HEK293 (cell line): Measurements from ENCODE around the gene XRCC6.

Experiments used
- CTCF ChIA-PET: fragments of 350-600 bp; formaldehyde crosslinking; extraction: SDS; loops from one replicate; lab custom pipeline; 2021; ENCODE audit warnings: antibody characterized with exemption; lab: Yijun Ruan, JAX
- POLR2A ChIA-PET: fragments of 300-600 bp; formaldehyde crosslinking; extraction: SDS; loops from one replicate; lab custom pipeline; 2020; ENCODE audit warnings: antibody characterized with exemption, inconsistent platforms; lab: Yijun Ruan, JAX
- H3K27ac ChIP-seq: fragments of 200-500 bp; sonication (Bioruptor generic); 2 replicates; pipeline ENCODE4 v1.5.1; 2014; ENCODE audit warnings: low read depth, low read length, control low read depth, inconsistent platforms; ENCODE audit errors: extremely low read depth
- H3K36me3 ChIP-seq, 2 experiments: fragments of 200-500 bp in 1 of 2; sonication (Bioruptor generic) in 1 of 2; 1 replicate in 1 of 2; 2 replicates in 1 of 2; pipeline ENCODE4 v1.5.1; 2014 to 2017; ENCODE audit warnings: inconsistent platforms in 2 of 2, low read length in 2 of 2; ENCODE audit not compliant: control insufficient read depth in 2 of 2, insufficient read depth in 1 of 2
- H3K4me1 ChIP-seq: fragments of 200-500 bp; sonication (Bioruptor generic); 2 replicates; pipeline ENCODE4 v1.5.1; 2014; ENCODE audit warnings: mild to moderate bottlenecking, low read length, inconsistent platforms; ENCODE audit not compliant: control insufficient read depth, insufficient read depth
- H3K4me3 ChIP-seq: 2 replicates; pipeline ENCODE4 v1.5.1; 2011; ENCODE audit warnings: low read depth, mild to moderate bottlenecking, control low read depth, low read length, moderate library complexity
- H3K9me3 ChIP-seq: fragments of 200-500 bp; sonication (Bioruptor generic); 2 replicates; pipeline ENCODE4 v1.5.1; 2014; ENCODE audit warnings: low read depth, low read length, inconsistent platforms; ENCODE audit not compliant: control insufficient read depth, insufficient read depth
- EGR2 ChIP-seq: fragments of 450-650 bp; formaldehyde crosslinking; IDR thresholded peaks from 2 replicates; pipeline ENCODE4 v1.5.1; 2016; ENCODE audit warnings: low read depth, missing biosample characterization, missing genetic modification characterization
- HOXA7 ChIP-seq: sonication (generic); formaldehyde crosslinking; IDR thresholded peaks from 2 replicates; pipeline ENCODE4 v1.8.1; 2022; ENCODE audit warnings: missing genetic modification reagents, borderline replicate concordance
- MEIS1 ChIP-seq: sonication (generic); formaldehyde crosslinking; IDR thresholded peaks from 2 replicates; pipeline ENCODE4 v1.8.1; 2022; ENCODE audit warnings: missing genetic modification reagents, mild to moderate bottlenecking, borderline replicate concordance
- MZF1 ChIP-seq: fragments of 450-650 bp; formaldehyde crosslinking; IDR thresholded peaks from 2 replicates; pipeline ENCODE4 v1.5.1; 2017; ENCODE audit warnings: missing biosample characterization, missing genetic modification characterization, borderline replicate concordance
- TCF7L2 ChIP-seq: IDR thresholded peaks from 2 replicates; pipeline ENCODE4 v1.6.1; 2011; ENCODE audit warnings: low read depth, mild to moderate bottlenecking, inconsistent platforms, low read length, moderate library complexity, borderline replicate concordance
- ZNF169 ChIP-seq: fragments of 450-650 bp; formaldehyde crosslinking; IDR thresholded peaks from 2 replicates; pipeline ENCODE4 v1.5.1; 2016; ENCODE audit warnings: missing biosample characterization, missing genetic modification characterization
- ZNF2 ChIP-seq: fragments of 450-650 bp; formaldehyde crosslinking; IDR thresholded peaks from 2 replicates; pipeline ENCODE4 v1.5.1; 2016; ENCODE audit warnings: missing biosample characterization, missing genetic modification characterization
- ZNF221 ChIP-seq: fragments of 450-650 bp; formaldehyde crosslinking; IDR thresholded peaks from 2 replicates; pipeline ENCODE4 v1.5.1; 2017; ENCODE audit warnings: missing biosample characterization, missing genetic modification characterization, borderline replicate concordance
- ZNF223 ChIP-seq: fragments of 450-650 bp; formaldehyde crosslinking; IDR thresholded peaks from 2 replicates; pipeline ENCODE4 v1.5.1; 2016; ENCODE audit warnings: missing biosample characterization, missing genetic modification characterization
- ZNF23 ChIP-seq: fragments of 450-650 bp; formaldehyde crosslinking; IDR thresholded peaks from 2 replicates; pipeline ENCODE4 v1.5.1; 2016; ENCODE audit warnings: missing biosample characterization, missing genetic modification characterization, borderline replicate concordance
- ZNF24 ChIP-seq: fragments of 450-650 bp; formaldehyde crosslinking; IDR thresholded peaks from 2 replicates; pipeline ENCODE4 v1.5.1; 2016; ENCODE audit warnings: missing biosample characterization, missing genetic modification characterization
- ZNF433 ChIP-seq: fragments of 450-650 bp; formaldehyde crosslinking; IDR thresholded peaks from 2 replicates; pipeline ENCODE4 v1.5.1; 2016; ENCODE audit warnings: missing biosample characterization, missing genetic modification characterization, low read depth
- ZNF473 ChIP-seq: fragments of 450-650 bp; formaldehyde crosslinking; IDR thresholded peaks from 2 replicates; pipeline ENCODE4 v1.5.1; 2017; ENCODE audit warnings: missing biosample characterization, missing genetic modification characterization
- ZNF510 ChIP-seq: fragments of 450-650 bp; formaldehyde crosslinking; IDR thresholded peaks from 2 replicates; pipeline ENCODE4 v1.5.1; 2018; ENCODE audit warnings: mild to moderate bottlenecking, missing genetic modification characterization, missing biosample characterization; ENCODE audit not compliant: insufficient replicate concordance
- ZNF560 ChIP-seq: fragments of 450-650 bp; formaldehyde crosslinking; IDR thresholded peaks from 2 replicates; pipeline ENCODE4 v1.5.1; 2017; ENCODE audit warnings: missing biosample characterization, missing genetic modification characterization, borderline replicate concordance
- ZNF561 ChIP-seq: fragments of 450-650 bp; IDR thresholded peaks from 2 replicates; pipeline ENCODE4 v1.5.1; 2018; ENCODE audit warnings: missing biosample characterization, missing genetic modification characterization, borderline replicate concordance
- ZNF624 ChIP-seq: fragments of 450-650 bp; formaldehyde crosslinking; IDR thresholded peaks from 2 replicates; pipeline ENCODE4 v1.5.1; 2017; ENCODE audit warnings: missing biosample characterization, missing genetic modification characterization
- ZNF654 ChIP-seq: fragments of 450-650 bp; formaldehyde crosslinking; IDR thresholded peaks from 2 replicates; pipeline ENCODE4 v1.5.1; 2016; ENCODE audit warnings: low read depth, missing biosample characterization, missing genetic modification characterization
- ZNF701 ChIP-seq: fragments of 450-650 bp; formaldehyde crosslinking; IDR thresholded peaks from 2 replicates; pipeline ENCODE4 v1.5.1; 2016; ENCODE audit warnings: missing biosample characterization, missing genetic modification characterization
- ZNF76 ChIP-seq: fragments of 450-650 bp; formaldehyde crosslinking; IDR thresholded peaks from 2 replicates; pipeline ENCODE4; 2016; ENCODE audit warnings: low read depth, missing biosample characterization, missing genetic modification characterization, borderline replicate concordance
- TF ChIP-seq, protein P1 (sequence below): fragments of 450-650 bp; formaldehyde crosslinking; IDR thresholded peaks from 2 replicates; pipeline ENCODE4 v1.5.1; 2016; ENCODE audit warnings: missing biosample characterization, missing genetic modification characterization
- TF ChIP-seq, protein P2 (sequence below): fragments of 450-650 bp; IDR thresholded peaks from 2 replicates; pipeline ENCODE4 v1.5.1; 2018; ENCODE audit warnings: missing biosample characterization, missing genetic modification characterization
- TF ChIP-seq, protein P3 (sequence below): fragments of 450-650 bp; formaldehyde crosslinking; IDR thresholded peaks from 2 replicates; pipeline ENCODE4 v1.5.1; 2016; ENCODE audit warnings: missing biosample characterization, missing genetic modification characterization
- TF ChIP-seq, protein P4 (sequence below): fragments of 450-650 bp; formaldehyde crosslinking; IDR thresholded peaks from 2 replicates; pipeline ENCODE4 v1.5.1; 2016; ENCODE audit warnings: missing biosample characterization, missing genetic modification characterization, borderline replicate concordance
- TF ChIP-seq, protein P5 (sequence below): fragments of 450-650 bp; formaldehyde crosslinking; IDR thresholded peaks from 2 replicates; pipeline ENCODE4 v1.5.1; 2017; ENCODE audit warnings: missing biosample characterization, missing genetic modification characterization
- TF ChIP-seq, protein P6 (sequence below): fragments of 450-650 bp; formaldehyde crosslinking; IDR thresholded peaks from 2 replicates; pipeline ENCODE4 v1.5.1; 2016; ENCODE audit warnings: missing biosample characterization, missing genetic modification characterization

Gene XRCC6

DNA sequence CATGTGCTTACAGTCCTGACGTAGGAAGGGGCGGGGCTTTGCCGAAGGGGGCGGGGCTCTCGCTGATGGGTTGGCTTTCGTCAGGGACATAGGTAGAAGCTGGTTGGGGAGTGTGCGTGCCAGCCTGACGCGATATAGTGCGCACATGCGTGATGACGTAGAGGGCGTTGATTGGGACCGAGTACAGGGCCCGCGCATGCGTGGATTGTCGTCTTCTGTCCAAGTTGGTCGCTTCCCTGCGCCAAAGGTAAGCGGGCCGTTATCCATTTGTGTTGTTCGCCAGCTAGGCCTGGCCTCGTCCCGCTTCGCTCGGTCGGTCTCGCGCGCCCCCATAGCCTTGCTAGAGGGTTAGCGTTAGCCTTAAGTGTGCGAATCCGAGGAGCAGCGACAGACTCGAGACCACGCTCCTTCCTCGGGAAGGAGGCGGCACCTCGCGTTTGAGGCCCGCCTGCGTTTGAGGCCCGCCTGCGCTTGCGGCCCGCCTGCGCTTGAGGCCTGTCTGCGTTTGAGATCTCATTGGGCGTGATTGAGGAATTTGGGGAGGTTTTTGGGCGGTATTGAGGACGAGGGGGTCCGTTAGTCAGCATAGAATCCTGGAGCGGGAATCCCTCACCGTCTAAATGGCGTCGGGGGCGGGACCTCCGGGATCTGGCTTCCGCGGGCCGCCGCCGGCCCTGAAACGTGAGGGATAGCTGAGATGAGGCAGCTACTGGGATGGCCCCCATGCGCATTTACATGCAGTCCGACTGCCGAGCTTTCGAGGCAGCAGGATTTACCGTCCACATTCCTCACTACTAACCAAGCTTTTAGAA lies at the start of gene XRCC6:
Gene XRCC6 (plus strand): TSS at position 197 of the 812 bp plus-strand sequence. CDS start 710 bp downstream, outside the sequence.
- H3K9me3 ChIP-seq = no peaks in the 10 kb centered on the region
- peak within 1 kb of the TSS; percentile 98 for H3K4me3 ChIP-seq
- H3K4me1 ChIP-seq = peaks cover 3% of the 10 kb centered on the region; the same call in 1 of the 2 replicates
- ChIA-PET CTCF (interaction anchor here (1.0 to 1.5 kb wide), 2 partner anchors 24 kb away, joined by 3 to 4 read pairs; no protein-coding TSS in a partner anchor), POLR2A (interaction anchor here (0.6 to 3.5 kb wide), 50 partner anchors 9 to 911 kb away, joined by 3 to 75 read pairs (median 4); partner anchors contain the start of genes CCDC134, CENPM, CSDC2 and PHF5A)
- H3K27ac ChIP-seq = peak within 1 kb of the TSS; percentile 97
- peaks cover 39 to 42% of the 10 kb centered on the region in 2 experiments for H3K36me3 ChIP-seq
- TF ChIP-seq MEIS1 (CRISPR knock-in tag) = no peak
- TF ChIP-seq ZNF701 (tag by site-specific recombination) = no peak
- TF ChIP-seq, protein P1, sequence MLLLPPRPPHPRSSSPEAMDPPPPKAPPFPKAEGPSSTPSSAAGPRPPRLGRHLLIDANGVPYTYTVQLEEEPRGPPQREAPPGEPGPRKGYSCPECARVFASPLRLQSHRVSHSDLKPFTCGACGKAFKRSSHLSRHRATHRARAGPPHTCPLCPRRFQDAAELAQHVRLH (tag by site-specific recombination) = peak; percentile 80; the same call in 1 of the 2 replicates
- TF ChIP-seq, protein P2, sequence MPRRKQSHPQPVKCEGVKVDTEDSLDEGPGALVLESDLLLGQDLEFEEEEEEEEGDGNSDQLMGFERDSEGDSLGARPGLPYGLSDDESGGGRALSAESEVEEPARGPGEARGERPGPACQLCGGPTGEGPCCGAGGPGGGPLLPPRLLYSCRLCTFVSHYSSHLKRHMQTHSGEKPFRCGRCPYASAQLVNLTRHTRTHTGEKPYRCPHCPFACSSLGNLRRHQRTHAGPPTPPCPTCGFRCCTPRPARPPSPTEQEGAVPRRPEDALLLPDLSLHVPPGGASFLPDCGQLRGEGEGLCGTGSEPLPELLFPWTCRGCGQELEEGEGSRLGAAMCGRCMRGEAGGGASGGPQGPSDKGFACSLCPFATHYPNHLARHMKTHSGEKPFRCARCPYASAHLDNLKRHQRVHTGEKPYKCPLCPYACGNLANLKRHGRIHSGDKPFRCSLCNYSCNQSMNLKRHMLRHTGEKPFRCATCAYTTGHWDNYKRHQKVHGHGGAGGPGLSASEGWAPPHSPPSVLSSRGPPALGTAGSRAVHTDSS (tag by site-specific recombination) = no peak
- TF ChIP-seq ZNF23 = no peak
- no peak for TF ChIP-seq ZNF223 (tag by site-specific recombination)
- TF ChIP-seq EGR2 = peak; percentile 44; the same call in 1 of the 2 replicates
- no peak for TF ChIP-seq ZNF624 (tag by site-specific recombination)
- TF ChIP-seq, protein P3, sequence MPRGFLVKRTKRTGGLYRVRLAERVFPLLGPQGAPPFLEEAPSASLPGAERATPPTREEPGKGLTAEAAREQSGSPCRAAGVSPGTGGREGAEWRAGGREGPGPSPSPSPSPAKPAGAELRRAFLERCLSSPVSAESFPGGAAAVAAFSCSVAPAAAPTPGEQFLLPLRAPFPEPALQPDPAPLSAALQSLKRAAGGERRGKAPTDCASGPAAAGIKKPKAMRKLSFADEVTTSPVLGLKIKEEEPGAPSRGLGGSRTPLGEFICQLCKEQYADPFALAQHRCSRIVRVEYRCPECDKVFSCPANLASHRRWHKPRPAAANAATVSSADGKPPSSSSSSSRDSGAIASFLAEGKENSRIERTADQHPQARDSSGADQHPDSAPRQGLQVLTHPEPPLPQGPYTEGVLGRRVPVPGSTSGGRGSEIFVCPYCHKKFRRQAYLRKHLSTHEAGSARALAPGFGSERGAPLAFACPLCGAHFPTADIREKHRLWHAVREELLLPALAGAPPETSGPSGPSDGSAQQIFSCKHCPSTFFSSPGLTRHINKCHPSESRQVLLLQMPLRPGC (tag by site-specific recombination) = peak; percentile 31; the same call in 1 of the 2 replicates
- TF ChIP-seq ZNF24 (tag by site-specific recombination) = no peak
- TF ChIP-seq ZNF561 = no peak
- TF ChIP-seq ZNF510 = no peak
- peak; percentile 94 for TF ChIP-seq ZNF2 (tag by site-specific recombination)
- no peak for TF ChIP-seq ZNF473 (tag by site-specific recombination)
- TF ChIP-seq, protein P4, sequence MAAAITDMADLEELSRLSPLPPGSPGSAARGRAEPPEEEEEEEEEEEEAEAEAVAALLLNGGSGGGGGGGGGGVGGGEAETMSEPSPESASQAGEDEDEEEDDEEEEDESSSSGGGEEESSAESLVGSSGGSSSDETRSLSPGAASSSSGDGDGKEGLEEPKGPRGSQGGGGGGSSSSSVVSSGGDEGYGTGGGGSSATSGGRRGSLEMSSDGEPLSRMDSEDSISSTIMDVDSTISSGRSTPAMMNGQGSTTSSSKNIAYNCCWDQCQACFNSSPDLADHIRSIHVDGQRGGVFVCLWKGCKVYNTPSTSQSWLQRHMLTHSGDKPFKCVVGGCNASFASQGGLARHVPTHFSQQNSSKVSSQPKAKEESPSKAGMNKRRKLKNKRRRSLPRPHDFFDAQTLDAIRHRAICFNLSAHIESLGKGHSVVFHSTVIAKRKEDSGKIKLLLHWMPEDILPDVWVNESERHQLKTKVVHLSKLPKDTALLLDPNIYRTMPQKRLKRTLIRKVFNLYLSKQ (tag by site-specific recombination) = no peak
- no peak for TF ChIP-seq HOXA7
- TF ChIP-seq ZNF433 (tag by site-specific recombination) = no peak
- TF ChIP-seq ZNF221 (tag by site-specific recombination) = no peak
- TF ChIP-seq ZNF560 (tag by site-specific recombination) = no peak
- TF ChIP-seq MZF1 (tag by site-specific recombination) = no peak
- TF ChIP-seq ZNF76 (tag by site-specific recombination) = peak; percentile 65; the same call in 1 of the 2 replicates
- TF ChIP-seq ZNF654 (tag by site-specific recombination) = no peak
- TF ChIP-seq ZNF169 (tag by site-specific recombination) = no peak
- no peak for TF ChIP-seq TCF7L2
- TF ChIP-seq, protein P5, sequence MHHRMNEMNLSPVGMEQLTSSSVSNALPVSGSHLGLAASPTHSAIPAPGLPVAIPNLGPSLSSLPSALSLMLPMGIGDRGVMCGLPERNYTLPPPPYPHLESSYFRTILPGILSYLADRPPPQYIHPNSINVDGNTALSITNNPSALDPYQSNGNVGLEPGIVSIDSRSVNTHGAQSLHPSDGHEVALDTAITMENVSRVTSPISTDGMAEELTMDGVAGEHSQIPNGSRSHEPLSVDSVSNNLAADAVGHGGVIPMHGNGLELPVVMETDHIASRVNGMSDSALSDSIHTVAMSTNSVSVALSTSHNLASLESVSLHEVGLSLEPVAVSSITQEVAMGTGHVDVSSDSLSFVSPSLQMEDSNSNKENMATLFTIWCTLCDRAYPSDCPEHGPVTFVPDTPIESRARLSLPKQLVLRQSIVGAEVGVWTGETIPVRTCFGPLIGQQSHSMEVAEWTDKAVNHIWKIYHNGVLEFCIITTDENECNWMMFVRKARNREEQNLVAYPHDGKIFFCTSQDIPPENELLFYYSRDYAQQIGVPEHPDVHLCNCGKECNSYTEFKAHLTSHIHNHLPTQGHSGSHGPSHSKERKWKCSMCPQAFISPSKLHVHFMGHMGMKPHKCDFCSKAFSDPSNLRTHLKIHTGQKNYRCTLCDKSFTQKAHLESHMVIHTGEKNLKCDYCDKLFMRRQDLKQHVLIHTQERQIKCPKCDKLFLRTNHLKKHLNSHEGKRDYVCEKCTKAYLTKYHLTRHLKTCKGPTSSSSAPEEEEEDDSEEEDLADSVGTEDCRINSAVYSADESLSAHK = no peak
- TF ChIP-seq, protein P6, sequence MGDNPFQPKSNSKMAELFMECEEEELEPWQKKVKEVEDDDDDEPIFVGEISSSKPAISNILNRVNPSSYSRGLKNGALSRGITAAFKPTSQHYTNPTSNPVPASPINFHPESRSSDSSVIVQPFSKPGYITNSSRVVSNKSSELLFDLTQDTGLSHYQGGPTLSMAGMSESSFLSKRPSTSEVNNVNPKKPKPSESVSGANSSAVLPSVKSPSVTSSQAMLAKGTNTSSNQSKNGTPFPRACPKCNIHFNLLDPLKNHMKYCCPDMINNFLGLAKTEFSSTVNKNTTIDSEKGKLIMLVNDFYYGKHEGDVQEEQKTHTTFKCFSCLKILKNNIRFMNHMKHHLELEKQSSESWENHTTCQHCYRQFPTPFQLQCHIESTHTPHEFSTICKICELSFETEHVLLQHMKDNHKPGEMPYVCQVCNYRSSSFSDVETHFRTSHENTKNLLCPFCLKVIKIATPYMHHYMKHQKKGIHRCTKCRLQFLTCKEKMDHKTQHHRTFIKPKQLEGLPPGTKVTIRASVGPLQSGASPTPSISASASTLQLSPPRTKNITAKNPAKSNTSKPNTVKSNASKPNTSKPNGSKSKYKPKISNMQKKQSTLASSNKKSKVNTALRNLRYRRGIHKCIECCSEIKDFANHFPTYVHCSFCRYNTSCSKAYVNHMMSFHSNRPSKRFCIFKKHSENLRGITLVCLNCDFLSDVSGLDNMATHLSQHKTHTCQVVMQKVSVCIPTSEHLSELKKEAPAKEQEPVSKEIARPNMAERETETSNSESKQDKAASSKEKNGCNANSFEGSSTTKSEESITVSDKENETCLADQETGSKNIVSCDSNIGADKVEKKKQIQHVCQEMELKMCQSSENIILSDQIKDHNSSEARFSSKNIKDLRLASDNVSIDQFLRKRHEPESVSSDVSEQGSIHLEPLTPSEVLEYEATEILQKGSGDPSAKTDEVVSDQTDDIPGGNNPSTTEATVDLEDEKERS (tag by site-specific recombination) = no peak; the same call in 1 of the 2 replicates
